OCI-LY3 (cell line): ENCODE results near the gene EIF1.
A peak's percentile ranks its signal among the peaks of the same experiment; 100 is the strongest.

Source experiments
- CTCF ChIP-seq: fragments of 200-600, 300-600 bp; sonication (generic); IDR thresholded peaks from 2 replicates; pipeline ENCODE4 v1.5.1; 2014; ENCODE audit warnings: antibody characterized with exemption, low read length, low read depth
- EZH2phosphoT487 ChIP-seq: fragments of 200-600 bp; shearing (Covaris generic); IDR thresholded peaks from 2 replicates; pipeline ENCODE4 v1.6.1; 2018; ENCODE audit warnings: antibody characterized with exemption, mixed run types, low read depth

GRCh38 chr17:41695954-41696757 is 7.5 kb downstream of the EIF1 start:
- TF ChIP-seq CTCF (peak; percentile 86), EZH2phosphoT487 (no peak)
